Osteoblast (primary cell): ENCODE measurements around the gene GPN3. TPM values are rescaled to one million over a fixed set of nuclear protein-coding genes. Genes with fewer than 3 reads are reported as not detected.
A peak's percentile ranks its signal among the peaks of the same experiment; 100 is the strongest.

Experiments used
- DNase-seq: peaks from one replicate; pipeline ENCODE4 v3.0.0; 2011; ENCODE audit warnings: low spot score, mixed read lengths; ENCODE audit not compliant: insufficient read length; ENCODE audit errors: missing footprints
- H2AFZ ChIP-seq: 2 replicates; pipeline ENCODE4 v1.6.0; 2011; ENCODE audit warnings: mild to moderate bottlenecking, low read length
- H3K27ac ChIP-seq: 2 replicates; pipeline ENCODE4 v1.5.1; 2011; ENCODE audit warnings: mild to moderate bottlenecking, low read depth, low read length, moderate library complexity
- H3K27me3 ChIP-seq: 2 replicates; pipeline ENCODE4 v1.6.0; 2012; ENCODE audit warnings: mild to moderate bottlenecking, control low read depth, inconsistent platforms, low read length, moderate library complexity; ENCODE audit not compliant: insufficient read depth
- H3K36me3 ChIP-seq: 2 replicates; pipeline ENCODE4 v1.5.1; 2011; ENCODE audit warnings: mild to moderate bottlenecking, low read length, control low read depth, moderate library complexity; ENCODE audit not compliant: insufficient read depth
- H3K4me1 ChIP-seq: 2 replicates; pipeline ENCODE4 v1.5.1; 2011; ENCODE audit warnings: mild to moderate bottlenecking, low read length, control low read depth, moderate library complexity; ENCODE audit not compliant: insufficient read depth
- H3K4me2 ChIP-seq: 2 replicates; pipeline ENCODE4 v1.6.0; 2011; ENCODE audit warnings: mild to moderate bottlenecking, low read length; ENCODE audit not compliant: insufficient read depth
- H3K4me3 ChIP-seq: fragments of 200-600 bp; sonication (generic); 3 replicates; pipeline ENCODE4 v1.5.1; 2012; ENCODE audit warnings: mild to moderate bottlenecking, low read length, inconsistent platforms; ENCODE audit not compliant: insufficient read depth
- H3K79me2 ChIP-seq: 2 replicates; pipeline ENCODE4 v1.6.0; 2012; ENCODE audit warnings: mild to moderate bottlenecking, low read length, control low read depth, inconsistent platforms; ENCODE audit not compliant: insufficient read depth
- H3K9me3 ChIP-seq: 2 replicates; pipeline ENCODE4 v1.5.1; 2011; ENCODE audit warnings: low read depth, low read length, control low read depth
- H4K20me1 ChIP-seq: 2 replicates; pipeline ENCODE4 v1.6.0; 2012; ENCODE audit warnings: mild to moderate bottlenecking, low read length, control low read depth; ENCODE audit not compliant: insufficient read depth
- total RNA-seq: library from RNA; depleted of rRNA; stranded (reverse); fragments of >200 nt; gene quantifications from 2 replicates; pipeline ENCODE4 v1.2.3, GENCODE V29; 2012
- TF ChIP-seq, protein P1 (sequence below): IDR thresholded peaks from 2 replicates; pipeline ENCODE4 v1.5.1; 2011; ENCODE audit warnings: mild to moderate bottlenecking, low read depth, low read length, moderate library complexity; ENCODE audit errors: extremely low read depth

GPN3 gene
- total RNA-seq, 1 donor = 12.3 TPM

DNA sequence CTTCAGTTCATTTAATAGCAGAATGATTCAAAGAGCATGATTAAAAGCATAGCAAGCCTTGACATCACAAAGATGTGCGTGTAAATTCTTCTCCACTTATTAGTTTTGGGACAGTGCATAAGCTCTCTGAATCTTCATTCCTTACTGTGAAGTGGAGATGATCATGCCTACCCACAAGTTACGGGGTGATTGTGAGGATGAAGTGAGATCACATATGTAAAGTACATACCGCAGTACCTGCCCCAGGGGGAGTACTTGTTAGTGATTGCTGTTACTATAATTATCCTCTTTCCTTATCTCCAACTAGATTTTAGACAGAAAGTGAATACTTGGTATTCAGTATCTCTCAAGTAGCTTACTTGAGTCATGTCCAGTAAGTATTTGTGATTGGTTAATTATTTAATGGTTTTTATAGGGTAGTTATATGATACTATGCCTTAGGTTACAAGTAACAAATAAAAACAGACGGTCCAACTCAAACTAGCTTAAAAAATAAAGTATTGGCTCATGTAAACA lies 40.1 kb upstream of the GPN3 start:
- H3K79me2 ChIP-seq = no peaks in the 10 kb centered on the region
- no peak for DNase-seq
- H3K9me3 ChIP-seq = no peaks in the 10 kb centered on the region
- no peaks in the 10 kb centered on the region for H4K20me1 ChIP-seq
- no peak overlapping the region for H3K4me3 ChIP-seq
- no peaks in the 10 kb centered on the region for H3K4me1 ChIP-seq
- peaks cover 5% of the 10 kb centered on the region for H3K27me3 ChIP-seq
- H2AFZ ChIP-seq = no peak overlapping the region
- no peak overlapping the region for H3K27ac ChIP-seq
- no peaks in the 10 kb centered on the region for H3K36me3 ChIP-seq
- TF ChIP-seq, protein P1, sequence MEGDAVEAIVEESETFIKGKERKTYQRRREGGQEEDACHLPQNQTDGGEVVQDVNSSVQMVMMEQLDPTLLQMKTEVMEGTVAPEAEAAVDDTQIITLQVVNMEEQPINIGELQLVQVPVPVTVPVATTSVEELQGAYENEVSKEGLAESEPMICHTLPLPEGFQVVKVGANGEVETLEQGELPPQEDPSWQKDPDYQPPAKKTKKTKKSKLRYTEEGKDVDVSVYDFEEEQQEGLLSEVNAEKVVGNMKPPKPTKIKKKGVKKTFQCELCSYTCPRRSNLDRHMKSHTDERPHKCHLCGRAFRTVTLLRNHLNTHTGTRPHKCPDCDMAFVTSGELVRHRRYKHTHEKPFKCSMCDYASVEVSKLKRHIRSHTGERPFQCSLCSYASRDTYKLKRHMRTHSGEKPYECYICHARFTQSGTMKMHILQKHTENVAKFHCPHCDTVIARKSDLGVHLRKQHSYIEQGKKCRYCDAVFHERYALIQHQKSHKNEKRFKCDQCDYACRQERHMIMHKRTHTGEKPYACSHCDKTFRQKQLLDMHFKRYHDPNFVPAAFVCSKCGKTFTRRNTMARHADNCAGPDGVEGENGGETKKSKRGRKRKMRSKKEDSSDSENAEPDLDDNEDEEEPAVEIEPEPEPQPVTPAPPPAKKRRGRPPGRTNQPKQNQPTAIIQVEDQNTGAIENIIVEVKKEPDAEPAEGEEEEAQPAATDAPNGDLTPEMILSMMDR = no peak
- no peak overlapping the region for H3K4me2 ChIP-seq

GRCh38 chr12:110505332-110505731 lies 37.3 kb upstream of the GPN3 start:
- Histone ChIP-seq H3K9me3 (no peaks in the 10 kb centered on the region), H3K79me2 (peaks cover 16% of the 10 kb centered on the region), H2AFZ (no peak overlapping the region), H3K4me3 (no peak overlapping the region), H3K4me2 (no peak overlapping the region), H3K36me3 (peaks cover under 1% of the 10 kb centered on the region), H3K4me1 (peaks cover 12% of the 10 kb centered on the region), H3K27me3 (no peaks in the 10 kb centered on the region), H4K20me1 (no peaks in the 10 kb centered on the region), H3K27ac (no peak overlapping the region)
- TF ChIP-seq, protein P1 = no peak
- no peak for DNase-seq

DNA sequence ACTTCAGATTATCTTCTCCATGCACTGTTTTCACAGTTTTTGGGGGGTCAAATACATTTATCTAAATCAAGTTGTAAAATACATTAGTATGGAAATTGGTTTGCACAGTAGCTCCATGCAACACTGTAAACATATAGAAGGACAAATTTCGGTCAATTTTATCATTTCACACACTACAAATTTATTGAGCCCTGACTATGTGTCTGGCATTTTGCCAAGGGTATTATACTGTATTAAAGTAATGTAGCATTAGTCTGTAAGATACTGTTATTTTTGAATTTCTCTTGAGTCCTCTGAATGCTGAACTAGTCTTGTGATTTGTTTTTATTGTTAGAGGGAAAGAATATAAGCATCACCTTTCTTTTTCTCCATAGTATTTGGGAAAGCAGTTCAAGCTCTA lies 35.4 kb upstream of the GPN3 start:
- H3K79me2 ChIP-seq = peaks cover 35% of the 10 kb centered on the region
- H3K9me3 ChIP-seq = no peaks in the 10 kb centered on the region
- H3K36me3 ChIP-seq = peaks cover 14% of the 10 kb centered on the region
- H2AFZ ChIP-seq = no peak overlapping the region
- no peaks in the 10 kb centered on the region for H3K27me3 ChIP-seq
- peaks cover 30% of the 10 kb centered on the region for H3K4me1 ChIP-seq
- H3K4me2 ChIP-seq = no peak overlapping the region
- TF ChIP-seq, protein P1 = no peak
- no peak overlapping the region for H3K27ac ChIP-seq
- H3K4me3 ChIP-seq = no peak overlapping the region
- no peaks in the 10 kb centered on the region for H4K20me1 ChIP-seq
- no peak for DNase-seq

GRCh38 chr12:110501752-110502738 lies 34.0 kb upstream of the GPN3 start, which contains the start of the genes RAD9B and VPS29:
Gene RAD9B (plus strand): TSS chr12:110502331. CDS start chr12:110502338, 7 bp downstream.
Gene VPS29 (minus strand): TSS chr12:110502111. CDS start chr12:110502051, 60 bp downstream.
- Histone ChIP-seq H3K27ac (peak within 1 kb of the TSS; percentile 78), H3K9me3 (no peaks in the 10 kb centered on the region), H4K20me1 (no peaks in the 10 kb centered on the region), H2AFZ (peak within 1 kb of the TSS; percentile 96), H3K79me2 (peaks cover 47% of the 10 kb centered on the region), H3K4me3 (peak within 1 kb of the TSS; percentile 81), H3K4me2 (peak within 1 kb of the TSS; percentile 83), H3K4me1 (peaks cover 30% of the 10 kb centered on the region), H3K27me3 (no peaks in the 10 kb centered on the region), H3K36me3 (peaks cover 15% of the 10 kb centered on the region)
- TF ChIP-seq, protein P1 = no peak
- DNase-seq = peak; percentile 97
